Mesenchymal stem cell (in vitro differentiated cells and primary cell): Measurements from ENCODE around the gene ADAD2.

ENCODE experiments used
- DNase-seq: peaks from one replicate; pipeline ENCODE4 v3.0.0-alpha.2; 2013
- H2AFZ ChIP-seq: one replicate; pipeline ENCODE4 v1.6.1; 2013; ENCODE audit warnings: low read depth, mild to moderate bottlenecking, control low read depth, inconsistent platforms, low read length, moderate library complexity
- H2AK5ac ChIP-seq: 2 replicates; pipeline ENCODE4 v1.6.1; 2013; ENCODE audit warnings: low read length, moderate library complexity, mild to moderate bottlenecking, inconsistent platforms; ENCODE audit not compliant: severe bottlenecking
- H2BK120ac ChIP-seq: one replicate; pipeline ENCODE4 v1.6.1; 2013; ENCODE audit warnings: low read depth, mild to moderate bottlenecking, inconsistent platforms, low read length, moderate library complexity
- H2BK12ac ChIP-seq, 2 experiments: one replicate each; pipeline ENCODE4 v1.6.1; 2013; ENCODE audit warnings: inconsistent platforms in 2 of 2, low read length in 2 of 2, mild to moderate bottlenecking in 2 of 2, moderate library complexity in 2 of 2, control low read depth in 1 of 2
- H2BK15ac ChIP-seq: one replicate; pipeline ENCODE4 v1.6.1; 2013; ENCODE audit warnings: mild to moderate bottlenecking, low read depth, inconsistent platforms; ENCODE audit not compliant: poor library complexity, severe bottlenecking
- H2BK5ac ChIP-seq: 2 replicates; pipeline ENCODE4 v1.6.1; 2013; ENCODE audit warnings: low read depth, mild to moderate bottlenecking, low read length, control low read depth, inconsistent platforms; ENCODE audit not compliant: poor library complexity, severe bottlenecking
- H3K14ac ChIP-seq, 2 experiments: one replicate each; pipeline ENCODE4 v1.6.1; 2013; ENCODE audit warnings: inconsistent platforms in 2 of 2, low read length in 2 of 2, control low read depth in 1 of 2, mild to moderate bottlenecking in 1 of 2, moderate library complexity in 1 of 2
- H3K18ac ChIP-seq, 2 experiments: one replicate each; pipeline ENCODE4 v1.6.1; 2013; ENCODE audit warnings: inconsistent platforms in 2 of 2, low read length in 2 of 2, control low read depth in 1 of 2, low read depth in 1 of 2, mild to moderate bottlenecking in 1 of 2
- H3K23ac ChIP-seq, 2 experiments: one replicate each; pipeline ENCODE4 v1.6.1; 2013; ENCODE audit warnings: inconsistent platforms in 2 of 2, low read length in 2 of 2, mild to moderate bottlenecking in 2 of 2, moderate library complexity in 2 of 2, control low read depth in 1 of 2
- H3K27ac ChIP-seq: 2 replicates; pipeline ENCODE4 v1.5.1; 2013; ENCODE audit warnings: mild to moderate bottlenecking, moderate library complexity, low read length, control low read depth, inconsistent platforms; ENCODE audit not compliant: poor library complexity, severe bottlenecking
- H3K27me3 ChIP-seq, 2 experiments: 2 replicates each; pipeline versions ENCODE4 v1.6.1 to v1.7.0; 2013; ENCODE audit warnings: low read length in 2 of 2, mild to moderate bottlenecking in 2 of 2, moderate library complexity in 2 of 2, control low read depth in 1 of 2, inconsistent platforms in 1 of 2; ENCODE audit not compliant: control insufficient read depth in 1 of 2, insufficient read depth in 1 of 2
- H3K36me3 ChIP-seq, 2 experiments: 2 replicates each; pipeline versions ENCODE4 v1.6.1 to v1.7.0; 2013; ENCODE audit warnings: low read length in 2 of 2, control low read depth in 1 of 2, inconsistent platforms in 1 of 2, low read depth in 1 of 2, mild to moderate bottlenecking in 1 of 2; ENCODE audit not compliant: insufficient read depth in 2 of 2, control insufficient read depth in 1 of 2
- H3K4ac ChIP-seq, 2 experiments: one replicate each; pipeline ENCODE4 v1.6.1; 2013; ENCODE audit warnings: inconsistent platforms in 2 of 2, low read length in 2 of 2, mild to moderate bottlenecking in 2 of 2, moderate library complexity in 2 of 2, control low read depth in 1 of 2, low read depth in 1 of 2
- H3K4me1 ChIP-seq: 2 replicates; pipeline ENCODE4 v1.6.1; 2013; ENCODE audit warnings: low read depth, low read length, control low read depth; ENCODE audit not compliant: control insufficient read depth, insufficient read depth
- H3K4me2 ChIP-seq: 2 replicates; pipeline ENCODE4 v1.6.1; 2013; ENCODE audit warnings: low read length, mild to moderate bottlenecking, inconsistent platforms; ENCODE audit not compliant: poor library complexity, severe bottlenecking
- H3K4me3 ChIP-seq, 2 experiments: 2 replicates each; pipeline versions ENCODE4 v1.5.1 to v1.7.0; 2013; ENCODE audit warnings: low read length in 2 of 2, mild to moderate bottlenecking in 2 of 2, control low read depth in 1 of 2, low read depth in 1 of 2; ENCODE audit not compliant: insufficient read depth in 1 of 2
- H3K79me1 ChIP-seq: replicated peaks from 2 replicates; pipeline ENCODE4 v1.6.1; 2013; ENCODE audit warnings: mild to moderate bottlenecking, control low read depth, low read length, inconsistent platforms; ENCODE audit not compliant: poor library complexity, severe bottlenecking
- H3K9ac ChIP-seq: 2 replicates; pipeline ENCODE4 v1.7.0; 2013; ENCODE audit warnings: mild to moderate bottlenecking, low read length, moderate library complexity
- H3K9me3 ChIP-seq: 2 replicates; pipeline ENCODE4 v1.7.0; 2013; ENCODE audit warnings: mild to moderate bottlenecking, low read length; ENCODE audit not compliant: control insufficient read depth
- H4K8ac ChIP-seq: one replicate; pipeline ENCODE4 v1.6.1; 2013; ENCODE audit warnings: inconsistent platforms, mild to moderate bottlenecking, low read length, moderate library complexity
- H4K91ac ChIP-seq: one replicate; pipeline ENCODE4 v1.6.1; 2013; ENCODE audit warnings: mild to moderate bottlenecking, low read length, inconsistent platforms
- WGBS: methylation state at CpG from one replicate; pipeline ENCODE4 v1.1.7; 2013; ENCODE audit warnings: mixed read lengths; 5-methylcytosine and 5-hydroxymethylcytosine counted together

Gene ADAD2

DNA sequence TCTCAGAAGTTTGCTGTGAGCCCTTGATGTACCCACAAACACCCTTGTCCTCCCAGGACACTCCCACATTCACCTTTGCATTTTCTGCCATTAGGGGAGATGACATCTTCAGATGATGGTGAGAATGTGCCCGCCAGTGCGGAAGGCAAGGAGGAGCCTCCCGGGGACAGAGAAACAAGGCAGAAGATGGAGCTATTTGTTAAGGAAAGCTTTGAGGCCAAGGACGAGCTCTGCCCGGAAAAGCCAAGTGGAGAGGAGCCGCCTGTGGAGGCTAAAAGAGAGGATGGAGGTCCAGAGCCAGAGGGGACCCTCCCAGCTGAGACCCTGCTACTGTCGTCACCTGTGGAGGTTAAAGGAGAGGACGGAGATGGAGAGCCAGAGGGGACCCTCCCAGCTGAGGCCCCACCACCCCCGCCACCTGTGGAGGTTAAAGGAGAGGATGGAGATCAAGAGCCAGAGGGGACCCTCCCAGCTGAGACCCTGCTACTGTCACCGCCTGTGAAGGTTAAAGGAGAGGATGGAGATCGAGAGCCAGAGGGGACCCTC lies 21.1 kb upstream of the ADAD2 start:
- no peak overlapping the region for H3K4ac ChIP-seq
- H3K4me2 ChIP-seq = no peak overlapping the region
- H2AFZ ChIP-seq = no peak overlapping the region
- H2BK5ac ChIP-seq = no peak overlapping the region
- H3K27me3 ChIP-seq = peaks cover 30 to 64% of the 10 kb centered on the region in 2 experiments
- no peak for DNase-seq
- H3K9ac ChIP-seq = no peak overlapping the region
- no peak overlapping the region for H2BK12ac ChIP-seq
- no peak overlapping the region for H4K8ac ChIP-seq
- no peak overlapping the region for H3K27ac ChIP-seq
- H2BK120ac ChIP-seq = no peak overlapping the region
- H3K4me1 ChIP-seq = no peaks in the 10 kb centered on the region
- H4K91ac ChIP-seq = no peak overlapping the region
- WGBS = 72% methylated on average over 10 of the region's 11 CpGs
- no peak overlapping the region for H3K4me3 ChIP-seq
- no peaks in the 10 kb centered on the region for H3K9me3 ChIP-seq
- H3K18ac ChIP-seq = no peak overlapping the region
- no peak overlapping the region for H2BK15ac ChIP-seq
- no peak overlapping the region for H2AK5ac ChIP-seq
- no peaks in the 10 kb centered on the region for H3K79me1 ChIP-seq
- no peaks in the 10 kb centered on the region for H3K36me3 ChIP-seq
- H3K23ac ChIP-seq = no peak overlapping the region
- H3K14ac ChIP-seq = no peak overlapping the region

DNA sequence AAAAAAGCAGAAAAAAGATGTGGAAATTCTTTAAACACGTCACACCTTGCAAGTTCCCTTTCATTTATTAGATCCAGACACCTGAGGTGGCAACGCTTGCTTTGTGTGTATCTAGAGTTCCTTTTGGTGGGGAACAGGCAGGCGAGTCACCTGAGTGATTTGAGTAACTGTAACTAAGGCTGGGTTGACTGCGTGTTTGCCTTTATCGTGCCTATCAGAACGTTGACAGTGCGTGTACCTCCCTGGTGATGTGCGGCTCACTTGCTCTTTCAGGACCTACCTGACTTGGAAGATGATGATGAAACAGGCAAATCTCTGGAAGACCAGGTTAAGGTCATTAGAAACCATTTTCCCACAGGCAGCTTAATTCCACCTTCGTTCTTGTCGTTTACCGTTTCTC lies 16.6 kb upstream of the ADAD2 start:
- Histone ChIP-seq H4K91ac (no peak overlapping the region), H4K8ac (no peak overlapping the region), H2BK15ac (no peak overlapping the region), H2BK5ac (no peak overlapping the region), H2BK12ac (peak overlapping the region in 1 of 2 experiments; percentile 60), H3K18ac (no peak overlapping the region), H3K9me3 (no peaks in the 10 kb centered on the region), H3K9ac (no peak overlapping the region), H2AK5ac (no peak overlapping the region), H3K4me1 (peaks cover 21% of the 10 kb centered on the region), H3K14ac (no peak overlapping the region), H2AFZ (no peak overlapping the region), H3K27me3 (peaks cover 6 to 32% of the 10 kb centered on the region in 2 experiments), H3K4me3 (no peak overlapping the region), H3K79me1 (no peaks in the 10 kb centered on the region), H3K4me2 (no peak overlapping the region), H2BK120ac (no peak overlapping the region), H3K23ac (no peak overlapping the region), H3K27ac (no peak overlapping the region), H3K36me3 (peaks cover 15% of the 10 kb centered on the region in 2 experiments), H3K4ac (no peak overlapping the region)
- 92% methylated on average over 11 of the region's 11 CpGs for WGBS
- no peak for DNase-seq

DNA sequence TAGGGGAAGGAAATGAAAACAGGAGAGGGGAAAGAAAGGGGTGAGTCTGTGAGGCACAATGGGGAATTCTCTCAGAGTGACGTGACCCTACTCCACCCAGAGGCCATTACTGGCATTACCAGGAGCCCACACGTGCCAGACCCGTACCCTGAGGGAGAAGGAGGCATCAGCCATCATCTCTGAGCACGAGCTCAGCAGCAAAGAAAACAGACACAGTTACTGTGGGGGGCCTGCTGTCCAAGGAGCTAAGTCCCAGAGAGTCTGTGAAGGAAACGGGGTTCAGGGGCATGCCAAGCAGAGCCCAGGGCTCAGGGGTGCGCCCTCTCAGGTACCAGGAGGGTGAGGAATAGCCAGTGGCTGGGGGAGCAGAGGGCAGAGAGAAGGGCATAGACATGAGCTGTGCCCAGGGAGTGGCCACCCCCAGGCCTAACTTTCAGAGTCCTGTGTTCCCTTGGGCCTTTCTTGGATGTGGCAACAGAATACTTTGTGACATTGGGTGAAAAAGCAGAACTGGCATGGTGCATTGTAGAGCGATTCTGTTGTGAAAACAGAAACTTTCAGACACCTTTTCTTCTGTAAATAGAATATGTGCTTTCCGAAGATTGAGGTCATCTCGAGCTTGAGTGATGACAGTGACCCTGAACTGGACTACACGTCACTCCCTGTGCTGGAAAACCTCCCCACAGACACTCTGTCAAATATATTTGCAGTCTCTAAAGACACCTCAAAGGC lies 15.4 kb upstream of the ADAD2 start:
- Histone ChIP-seq H3K4me2 (no peak overlapping the region), H3K27me3 (peaks cover 0 to 22% of the 10 kb centered on the region in 2 experiments), H2BK5ac (no peak overlapping the region), H3K14ac (peak overlapping the region in 1 of 2 experiments; percentile 83), H3K4ac (peak overlapping the region in 1 of 2 experiments; percentile 80), H2BK15ac (peak overlapping the region; percentile 65), H3K9me3 (no peaks in the 10 kb centered on the region), H3K4me1 (peaks cover 21% of the 10 kb centered on the region), H3K36me3 (peaks cover 23 to 26% of the 10 kb centered on the region in 2 experiments), H3K4me3 (no peak overlapping the region), H3K18ac (peak overlapping the region; percentile 54 to 67), H2BK120ac (peak overlapping the region; percentile 35), H2AK5ac (no peak overlapping the region), H4K91ac (peak overlapping the region; percentile 52), H2AFZ (peak overlapping the region; percentile 42), H2BK12ac (peak overlapping the region in 1 of 2 experiments; percentile 75), H3K23ac (no peak overlapping the region), H4K8ac (peak overlapping the region; percentile 91), H3K79me1 (peaks cover 3% of the 10 kb centered on the region), H3K9ac (no peak overlapping the region), H3K27ac (no peak overlapping the region)
- 47% methylated on average over 10 of the region's 10 CpGs for WGBS
- peak; percentile 72 for DNase-seq

DNA sequence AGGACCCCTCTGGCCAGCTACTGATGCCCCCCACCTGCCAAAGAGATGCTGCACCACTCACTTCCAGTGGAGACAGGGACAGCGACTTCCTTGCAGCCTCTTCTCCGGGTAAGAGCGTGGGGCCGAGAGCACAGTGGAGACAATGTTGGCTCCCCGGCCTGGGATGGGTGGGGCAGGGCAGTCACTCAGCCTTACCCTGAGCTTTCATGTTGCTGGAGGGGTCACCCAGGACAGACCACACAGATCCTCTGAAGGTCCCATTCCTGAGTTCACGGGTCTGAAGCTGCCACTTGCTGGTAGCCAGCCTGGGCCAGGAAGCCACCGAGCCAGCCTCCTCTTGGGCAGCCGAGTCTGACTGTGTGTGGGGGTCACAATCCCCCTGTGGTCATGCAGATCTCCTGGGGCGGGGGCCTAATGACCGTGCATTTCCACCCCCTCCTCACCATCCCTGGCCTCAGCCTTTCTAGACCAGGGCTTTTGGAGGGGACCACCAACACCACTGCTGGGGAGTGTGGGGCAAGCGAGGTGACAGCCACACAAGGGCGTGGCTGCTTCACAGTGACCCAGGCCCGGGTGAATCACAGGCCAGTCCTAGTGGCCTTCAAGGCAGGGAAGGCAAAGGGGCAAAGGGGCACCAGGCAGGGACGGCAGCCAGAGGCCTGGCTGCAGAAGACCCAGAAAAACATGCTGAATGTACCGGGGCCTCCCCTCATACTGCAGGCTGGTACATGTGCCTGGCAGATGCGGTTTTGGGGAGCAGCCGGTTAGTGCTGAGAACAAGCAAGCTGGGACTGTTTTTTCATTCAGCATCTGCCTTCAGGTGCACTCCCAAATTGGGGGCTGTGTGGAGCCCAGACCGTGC lies 14.5 kb upstream of the ADAD2 start:
- no peak overlapping the region for H3K4me3 ChIP-seq
- peaks cover 7% of the 10 kb centered on the region for H3K79me1 ChIP-seq
- H2BK5ac ChIP-seq = no peak overlapping the region
- no peak overlapping the region for H3K4me2 ChIP-seq
- peak overlapping the region; percentile 73 for H2BK15ac ChIP-seq
- H3K23ac ChIP-seq = no peak overlapping the region
- peak overlapping the region in 1 of 2 experiments; percentile 86 for H3K14ac ChIP-seq
- H3K9me3 ChIP-seq = no peaks in the 10 kb centered on the region
- no peak overlapping the region for H2AK5ac ChIP-seq
- H3K27ac ChIP-seq = peak overlapping the region; percentile 2
- H2BK12ac ChIP-seq = peak overlapping the region; percentile 61 to 72
- no peak overlapping the region for H2AFZ ChIP-seq
- peak overlapping the region; percentile 81 to 93 for H3K18ac ChIP-seq
- peak overlapping the region; percentile 95 for H4K91ac ChIP-seq
- DNase-seq = no peak
- H4K8ac ChIP-seq = peak overlapping the region; percentile 96
- peak overlapping the region; percentile 45 to 95 for H3K4ac ChIP-seq
- peak overlapping the region; percentile 67 for H2BK120ac ChIP-seq
- 72% methylated on average over 18 of the region's 18 CpGs for WGBS
- peak overlapping the region; percentile 49 for H3K9ac ChIP-seq
- peaks cover 29 to 35% of the 10 kb centered on the region in 2 experiments for H3K36me3 ChIP-seq
- peaks cover 21% of the 10 kb centered on the region for H3K4me1 ChIP-seq
- peaks cover 0 to 20% of the 10 kb centered on the region in 2 experiments for H3K27me3 ChIP-seq
